Hepatocyte (in vitro differentiated cells): Measurements from ENCODE around the gene ZEB2. TPM values are rescaled to one million over a fixed set of nuclear protein-coding genes. Genes with fewer than 3 reads are reported as not detected.

Experiments used
- DNase-seq: peaks from one replicate; pipeline ENCODE4 v3.0.0-alpha.2; 2016; ENCODE audit warnings: low spot score
- H2AFZ ChIP-seq: fragments of 200-600 bp; sonication (generic); 2 replicates; pipeline ENCODE4 v1.6.0; 2016; ENCODE audit warnings: antibody characterized with exemption, mild to moderate bottlenecking
- H3K27ac ChIP-seq: fragments of 200-600 bp; sonication (generic); 2 replicates; pipeline ENCODE4 v1.5.1; 2016; ENCODE audit warnings: mild to moderate bottlenecking
- H3K27me3 ChIP-seq: fragments of 200-600 bp; sonication (generic); 2 replicates; pipeline ENCODE4 v1.6.1; 2016
- H3K36me3 ChIP-seq: fragments of 200-600 bp; sonication (generic); replicated peaks from 2 replicates; pipeline ENCODE4 v1.5.1; 2016; ENCODE audit warnings: low read depth; ENCODE audit not compliant: insufficient read depth
- H3K4me1 ChIP-seq: fragments of 200-600 bp; sonication (generic); 2 replicates; pipeline ENCODE4 v1.5.1; 2016; ENCODE audit warnings: mild to moderate bottlenecking, moderate library complexity; ENCODE audit not compliant: insufficient read depth
- H3K4me2 ChIP-seq: fragments of 200-600 bp; sonication (generic); 2 replicates; pipeline ENCODE4 v1.6.0; 2016
- H3K4me3 ChIP-seq: fragments of 200-600 bp; sonication (generic); 2 replicates; pipeline ENCODE4 v1.5.1; 2016; ENCODE audit warnings: mild to moderate bottlenecking
- H3K79me2 ChIP-seq: fragments of 200-600 bp; sonication (generic); 2 replicates; pipeline ENCODE4 v1.6.0; 2017; ENCODE audit warnings: mild to moderate bottlenecking
- H3K9me2 ChIP-seq: fragments of 200-600 bp; sonication (generic); replicated peaks from 2 replicates; pipeline ENCODE4 v1.6.0; 2017; ENCODE audit warnings: mild to moderate bottlenecking; ENCODE audit not compliant: insufficient read depth
- H3K9me3 ChIP-seq: fragments of 200-600 bp; sonication (generic); 2 replicates; pipeline ENCODE4 v1.5.1; 2016; ENCODE audit warnings: low read depth, mild to moderate bottlenecking
- H4K20me1 ChIP-seq: fragments of 200-600 bp; sonication (generic); 2 replicates; pipeline ENCODE4 v1.6.0; 2016; ENCODE audit warnings: mild to moderate bottlenecking; ENCODE audit not compliant: insufficient read depth, poor library complexity, severe bottlenecking
- CTCF ChIP-seq: fragments of 200-600 bp; sonication (generic); IDR thresholded peaks from 2 replicates; pipeline ENCODE4 v1.5.1; 2016; ENCODE audit warnings: antibody characterized with exemption, mild to moderate bottlenecking; ENCODE audit not compliant: poor library complexity
- EZH2 ChIP-seq: fragments of 200-600 bp; sonication (generic); IDR thresholded peaks from 2 replicates; pipeline ENCODE4 v1.6.1; 2016; ENCODE audit warnings: antibody characterized with exemption, mild to moderate bottlenecking, borderline replicate concordance
- EZH2phosphoT487 ChIP-seq: fragments of 200-600 bp; sonication (generic); IDR thresholded peaks from one replicate; pipeline ENCODE4 v1.6.1; 2018; ENCODE audit warnings: antibody characterized with exemption, mild to moderate bottlenecking, low read depth, moderate library complexity; ENCODE audit not compliant: unreplicated experiment, severe bottlenecking
- WGBS: methylation state at CpG from one replicate; pipeline ENCODE4 v1.1.6; 2016; ENCODE audit warnings: low lambda C conversion rate; ENCODE audit errors: missing lambda C conversion rate; 5-methylcytosine and 5-hydroxymethylcytosine counted together
- polyA plus RNA-seq: library from polyadenylated mRNA; unstranded; fragments of >200 nt; fragmentation: Nextera tagmentation; extraction: Ambion mirVana; gene quantifications from 2 replicates; pipeline ENCODE4 v1.2.1, GENCODE V29; 2016
- total RNA-seq: library from RNA; depleted of rRNA; stranded (reverse); fragments of >200 nt; gene quantifications from 2 replicates; pipeline ENCODE4 v1.2.3, GENCODE V29; 2014

The ZEB2 gene
- total and polyA plus RNA-seq, 2 experiments from 2014 or later = 17.8 to 35.5 TPM

GRCh38 chr2:144359684-144360083 lies 160.2 kb downstream of the ZEB2 start:
- Histone ChIP-seq H3K27ac (no peak overlapping the region), H3K4me2 (no peak overlapping the region)

GRCh38 chr2:144358979-144359541 lies 160.9 kb downstream of the ZEB2 start:
- Histone ChIP-seq H2AFZ (no peak overlapping the region), H3K36me3 (no peaks in the 10 kb centered on the region), H3K27me3 (no peaks in the 10 kb centered on the region), H4K20me1 (no peaks in the 10 kb centered on the region), H3K4me3 (no peak overlapping the region), H3K9me2 (no peaks in the 10 kb centered on the region), H3K4me2 (no peak overlapping the region), H3K27ac (no peak overlapping the region), H3K4me1 (no peaks in the 10 kb centered on the region), H3K79me2 (no peaks in the 10 kb centered on the region), H3K9me3 (no peaks in the 10 kb centered on the region)
- TF ChIP-seq EZH2 (no peak), EZH2phosphoT487 (no peak), CTCF (no peak)
- WGBS = 88% methylated on average over 4 of the region's 4 CpGs
- no peak for DNase-seq

More at GRCh38 chr2:144359684-144360083, 160.2 kb downstream of the ZEB2 start:
- no peaks in the 10 kb centered on the region for H3K9me3 ChIP-seq
- H4K20me1 ChIP-seq = no peaks in the 10 kb centered on the region
- H3K9me2 ChIP-seq = no peaks in the 10 kb centered on the region
- no peak overlapping the region for H2AFZ ChIP-seq
- no peaks in the 10 kb centered on the region for H3K79me2 ChIP-seq
- no peaks in the 10 kb centered on the region for H3K27me3 ChIP-seq
- DNase-seq = no peak
- 100% methylated on average over 1 of the region's 1 CpG for WGBS
- TF ChIP-seq CTCF = no peak
- TF ChIP-seq EZH2 = no peak
- no peak for TF ChIP-seq EZH2phosphoT487
- H3K36me3 ChIP-seq = no peaks in the 10 kb centered on the region
- no peak overlapping the region for H3K4me3 ChIP-seq
- H3K4me1 ChIP-seq = no peaks in the 10 kb centered on the region

GRCh38 chr2:144358374-144358964 lies 161.4 kb downstream of the ZEB2 start:
- H3K9me2 ChIP-seq = no peaks in the 10 kb centered on the region
- H3K27me3 ChIP-seq = no peaks in the 10 kb centered on the region
- DNase-seq = no peak
- H3K4me3 ChIP-seq = no peak overlapping the region
- no peak overlapping the region for H2AFZ ChIP-seq
- 92% methylated on average over 3 of the region's 3 CpGs for WGBS
- H3K36me3 ChIP-seq = no peaks in the 10 kb centered on the region
- no peaks in the 10 kb centered on the region for H3K79me2 ChIP-seq
- no peaks in the 10 kb centered on the region for H3K9me3 ChIP-seq
- no peak for TF ChIP-seq CTCF
- TF ChIP-seq EZH2 = no peak
- no peak for TF ChIP-seq EZH2phosphoT487
- no peaks in the 10 kb centered on the region for H4K20me1 ChIP-seq
- H3K4me2 ChIP-seq = no peak overlapping the region
- peak overlapping the region; percentile 39 for H3K27ac ChIP-seq
- H3K4me1 ChIP-seq = no peaks in the 10 kb centered on the region
